GM18951 (cell line): Measurements from ENCODE around the gene LARGE1.

ENCODE experiments used
- POLR2A ChIP-seq: IDR thresholded peaks from 4 replicates; pipeline ENCODE4 v1.6.1; 2011; ENCODE audit warnings: mild to moderate bottlenecking; ENCODE audit not compliant: insufficient read length, insufficient read depth; ENCODE audit errors: extremely low read depth
- in situ Hi-C: fragments of 300-500 bp; cut with MboI; formaldehyde crosslinking; loops from one replicate; pipeline ENCODE4 v1.12.0; 2022; ENCODE audit warnings: low sequenced_read_pairs, mixed read lengths, inconsistent platforms; ENCODE audit not compliant: unreplicated experiment

The LARGE1 gene

GRCh38 chr22:33537059-33537458 is 383.2 kb downstream of the LARGE1 start:
- TF ChIP-seq POLR2A: no peak
- in situ Hi-C loops: no loop called here

GRCh38 chr22:33535937-33536875 is 384.1 kb downstream of the LARGE1 start:
- in situ Hi-C loops: no loop called here
- TF ChIP-seq POLR2A: no peak

- no peak for TF ChIP-seq POLR2A
- in situ Hi-C loops: loop anchor here (10.0 kb wide), 1 partner anchor 45 kb away; no protein-coding TSS in a partner anchor
Measured at GRCh38 chr22:33529424-33530113, 390.7 kb downstream of the LARGE1 start.

GRCh38 chr22:33528183-33528582 is 392.1 kb downstream of the LARGE1 start:
- TF ChIP-seq POLR2A: no peak
- in situ Hi-C loops: loop anchor here (10.0 kb wide), 1 partner anchor 47 kb away; no protein-coding TSS in a partner anchor

- TF ChIP-seq POLR2A: no peak
- in situ Hi-C loops: loop anchor here (10.0 kb wide), 1 partner anchor 48 kb away; no protein-coding TSS in a partner anchor
Measured at GRCh38 chr22:33526434-33527107, 393.7 kb downstream of the LARGE1 start.

- TF ChIP-seq POLR2A: no peak
- in situ Hi-C loops: loop anchor here (10.0 kb wide), 1 partner anchor 50 kb away; no protein-coding TSS in a partner anchor
Measured at GRCh38 chr22:33524511-33525260, 395.6 kb downstream of the LARGE1 start.

GRCh38 chr22:33521879-33522665 is 398.2 kb downstream of the LARGE1 start:
- in situ Hi-C loops: loop anchor here (10.0 kb wide), 1 partner anchor 53 kb away; no protein-coding TSS in a partner anchor
- TF ChIP-seq POLR2A: no peak

- no peak for TF ChIP-seq POLR2A
- in situ Hi-C loops: loop anchor here (10.0 kb wide), 1 partner anchor 54 kb away; no protein-coding TSS in a partner anchor
Measured at GRCh38 chr22:33520904-33521780, 399.1 kb downstream of the LARGE1 start.

- no peak for TF ChIP-seq POLR2A
- in situ Hi-C loops: loop anchor here (10.0 kb wide), 1 partner anchor 55 kb away; no protein-coding TSS in a partner anchor
Measured at GRCh38 chr22:33519974-33520903, 400.0 kb downstream of the LARGE1 start.
